ENCODE data around the gene FAF2.

DNA sequence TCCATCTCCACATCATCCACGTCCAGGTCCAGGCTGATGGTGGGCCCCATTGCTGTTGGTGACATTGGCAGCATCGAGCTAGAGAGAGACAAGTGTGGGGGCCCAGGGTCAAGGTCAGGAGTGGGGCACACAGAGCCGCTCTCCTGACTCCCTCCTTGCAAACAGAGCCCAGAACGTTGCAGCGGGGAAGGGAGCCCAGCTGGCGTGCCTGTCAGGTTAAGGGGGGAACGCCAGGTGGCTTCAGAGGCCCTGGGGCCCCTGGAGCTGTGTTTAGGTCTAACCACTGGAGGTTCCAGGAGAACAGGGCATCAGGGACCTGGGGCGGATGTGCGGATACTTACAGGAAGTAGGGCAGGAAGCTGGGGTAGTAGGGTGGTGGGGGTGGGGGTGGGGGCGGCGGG lies 81.6 kb downstream of the FAF2 start:
- TF ChIP-seq, protein P1, sequence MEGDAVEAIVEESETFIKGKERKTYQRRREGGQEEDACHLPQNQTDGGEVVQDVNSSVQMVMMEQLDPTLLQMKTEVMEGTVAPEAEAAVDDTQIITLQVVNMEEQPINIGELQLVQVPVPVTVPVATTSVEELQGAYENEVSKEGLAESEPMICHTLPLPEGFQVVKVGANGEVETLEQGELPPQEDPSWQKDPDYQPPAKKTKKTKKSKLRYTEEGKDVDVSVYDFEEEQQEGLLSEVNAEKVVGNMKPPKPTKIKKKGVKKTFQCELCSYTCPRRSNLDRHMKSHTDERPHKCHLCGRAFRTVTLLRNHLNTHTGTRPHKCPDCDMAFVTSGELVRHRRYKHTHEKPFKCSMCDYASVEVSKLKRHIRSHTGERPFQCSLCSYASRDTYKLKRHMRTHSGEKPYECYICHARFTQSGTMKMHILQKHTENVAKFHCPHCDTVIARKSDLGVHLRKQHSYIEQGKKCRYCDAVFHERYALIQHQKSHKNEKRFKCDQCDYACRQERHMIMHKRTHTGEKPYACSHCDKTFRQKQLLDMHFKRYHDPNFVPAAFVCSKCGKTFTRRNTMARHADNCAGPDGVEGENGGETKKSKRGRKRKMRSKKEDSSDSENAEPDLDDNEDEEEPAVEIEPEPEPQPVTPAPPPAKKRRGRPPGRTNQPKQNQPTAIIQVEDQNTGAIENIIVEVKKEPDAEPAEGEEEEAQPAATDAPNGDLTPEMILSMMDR (IDR thresholded peaks at IDR 0.05), result no peak
- TF ChIP-seq POLR2A (IDR thresholded peaks at IDR 0.05), result no peak
